NCI-H146 treated with DMSO at 0.1 percent for 48 hours (cell line): Measurements from ENCODE around the gene MEI1.
"Not testable (repeated sequence)": the region's sequence is repeated elsewhere in the genome, so short reads cannot be mapped to it uniquely, and the experiment has no call there.

ENCODE experiments used
- DNase-seq: peaks from one replicate; lab custom pipeline; 2025; ENCODE audit not compliant: unreplicated experiment; lab: John Stamatoyannopoulos, UW

Gene MEI1

GRCh38 chr22:41699264-41700107 lies at the start of gene MEI1:
Gene MEI1, plus strand, starts transcription at chr22:41699503. Its CDS starts 36 bp downstream, at chr22:41699539.
- no peak for DNase-seq

- no peak for DNase-seq
Measured at GRCh38 chr22:41650229-41650628, 49.1 kb upstream of the MEI1 start.

- DNase-seq: no peak
Measured at GRCh38 chr22:41650821-41651220, 48.5 kb upstream of the MEI1 start.

- DNase-seq: no peak
Measured at GRCh38 chr22:41654322-41654721, 45.0 kb upstream of the MEI1 start.

- DNase-seq: no peak
Measured at GRCh38 chr22:41656556-41656955, 42.7 kb upstream of the MEI1 start.

GRCh38 chr22:41657709-41658108 lies 41.6 kb upstream of the MEI1 start:
- DNase-seq: no peak

- DNase-seq: no peak
Measured at GRCh38 chr22:41658869-41659268, 40.4 kb upstream of the MEI1 start.

GRCh38 chr22:41659941-41660340 lies 39.4 kb upstream of the MEI1 start:
- DNase-seq: no peak

GRCh38 chr22:41660416-41660815 lies 38.9 kb upstream of the MEI1 start:
- DNase-seq: no peak

GRCh38 chr22:41661088-41661487 lies 38.2 kb upstream of the MEI1 start:
- DNase-seq: no peak

GRCh38 chr22:41661713-41662112 lies 37.6 kb upstream of the MEI1 start:
- no peak for DNase-seq

GRCh38 chr22:41663594-41663993 lies 35.7 kb upstream of the MEI1 start:
- DNase-seq: not testable (repeated sequence)

GRCh38 chr22:41664490-41664889 lies 34.8 kb upstream of the MEI1 start:
- DNase-seq: no peak

- DNase-seq: no peak
Measured at GRCh38 chr22:41664951-41665350, 34.4 kb upstream of the MEI1 start.

GRCh38 chr22:41668971-41669911 lies 30.1 kb upstream of the MEI1 start:
- no peak for DNase-seq

GRCh38 chr22:41672096-41672495 lies 27.2 kb upstream of the MEI1 start:
- not testable (repeated sequence) for DNase-seq

- DNase-seq: no peak
Measured at GRCh38 chr22:41672780-41673509, 26.4 kb upstream of the MEI1 start.

- no peak for DNase-seq
Measured at GRCh38 chr22:41674846-41675340, 24.4 kb upstream of the MEI1 start.

- no peak for DNase-seq
Measured at GRCh38 chr22:41676134-41676533, 23.2 kb upstream of the MEI1 start.

- no peak for DNase-seq
Measured at GRCh38 chr22:41681616-41682015, 17.7 kb upstream of the MEI1 start.
